DOHH2 (cell line): Measurements from ENCODE around the gene SYT7.

Source experiments
- EZH2phosphoT487 ChIP-seq: fragments of 200-600 bp; sonication (generic); IDR thresholded peaks from 2 replicates; pipeline ENCODE4 v1.6.1; 2017; ENCODE audit warnings: borderline replicate concordance, mild to moderate bottlenecking, antibody characterized with exemption, low read length, moderate library complexity, mixed read lengths
- TF ChIP-seq, protein P1 (sequence below): fragments of 200-600 bp; sonication (generic); IDR thresholded peaks from one replicate; pipeline ENCODE4 v1.5.1; 2014; ENCODE audit warnings: antibody characterized with exemption, mild to moderate bottlenecking, low read depth, low read length; ENCODE audit not compliant: poor library complexity, severe bottlenecking

DNA sequence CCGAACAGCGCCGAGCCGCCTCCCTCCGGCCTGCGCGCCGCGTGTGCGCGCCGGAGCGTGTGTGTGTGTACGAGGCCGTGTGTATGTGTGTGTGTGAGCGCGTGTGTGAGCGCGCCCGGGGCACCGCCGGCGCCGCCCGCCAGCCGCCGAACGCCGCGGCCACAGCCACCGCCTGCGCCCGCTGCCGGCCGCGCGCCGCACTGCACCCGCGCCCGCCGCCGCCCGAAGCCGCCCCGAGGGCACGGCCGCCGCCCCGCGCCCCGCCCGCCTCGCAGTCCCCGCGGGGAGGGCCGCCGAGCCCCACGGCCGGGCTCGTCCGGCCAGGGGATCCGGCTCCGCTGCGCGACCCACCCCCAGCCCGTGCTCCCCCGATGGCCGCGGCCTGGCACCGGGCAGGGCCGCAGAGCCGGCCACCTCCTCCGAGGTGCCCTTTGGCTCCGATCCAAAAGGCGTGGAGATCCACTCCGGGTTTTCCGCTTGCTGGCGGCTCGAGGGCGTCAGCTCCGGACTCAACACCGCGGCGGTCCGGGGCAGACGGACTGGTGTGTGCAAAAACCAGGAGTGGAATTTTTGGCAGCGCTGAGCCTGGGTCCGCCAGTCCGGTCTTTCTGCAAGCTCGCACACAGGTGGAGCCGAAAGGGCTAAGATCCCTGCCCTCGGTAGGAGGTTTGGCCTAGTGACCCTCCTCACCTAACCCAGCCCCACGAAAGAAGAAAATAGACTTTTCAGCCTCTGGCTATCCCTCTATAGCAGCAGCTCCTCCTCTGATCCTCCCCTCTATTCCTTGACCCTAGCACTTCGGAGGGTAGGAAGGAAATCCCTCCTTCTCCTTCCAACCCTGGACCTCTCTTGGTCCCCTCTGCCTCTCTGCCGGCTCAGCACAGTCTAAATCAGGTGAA lies at the start of gene SYT7:
- TF ChIP-seq, protein P1, sequence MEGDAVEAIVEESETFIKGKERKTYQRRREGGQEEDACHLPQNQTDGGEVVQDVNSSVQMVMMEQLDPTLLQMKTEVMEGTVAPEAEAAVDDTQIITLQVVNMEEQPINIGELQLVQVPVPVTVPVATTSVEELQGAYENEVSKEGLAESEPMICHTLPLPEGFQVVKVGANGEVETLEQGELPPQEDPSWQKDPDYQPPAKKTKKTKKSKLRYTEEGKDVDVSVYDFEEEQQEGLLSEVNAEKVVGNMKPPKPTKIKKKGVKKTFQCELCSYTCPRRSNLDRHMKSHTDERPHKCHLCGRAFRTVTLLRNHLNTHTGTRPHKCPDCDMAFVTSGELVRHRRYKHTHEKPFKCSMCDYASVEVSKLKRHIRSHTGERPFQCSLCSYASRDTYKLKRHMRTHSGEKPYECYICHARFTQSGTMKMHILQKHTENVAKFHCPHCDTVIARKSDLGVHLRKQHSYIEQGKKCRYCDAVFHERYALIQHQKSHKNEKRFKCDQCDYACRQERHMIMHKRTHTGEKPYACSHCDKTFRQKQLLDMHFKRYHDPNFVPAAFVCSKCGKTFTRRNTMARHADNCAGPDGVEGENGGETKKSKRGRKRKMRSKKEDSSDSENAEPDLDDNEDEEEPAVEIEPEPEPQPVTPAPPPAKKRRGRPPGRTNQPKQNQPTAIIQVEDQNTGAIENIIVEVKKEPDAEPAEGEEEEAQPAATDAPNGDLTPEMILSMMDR, result no peak
- TF ChIP-seq EZH2phosphoT487, result no peak
